Measurements from ENCODE around the gene SSBP3. TPM values are rescaled to one million over a fixed set of nuclear protein-coding genes. Genes with fewer than 3 reads are reported as not detected.
A peak's percentile ranks its signal among the peaks of the same experiment; 100 is the strongest.

SSBP3 gene
- total and polyA plus RNA-seq, 9 of the 15 experiments (the other 6 are each of a cell fraction or from before 2014, with no cell fraction given), result 8.7 to 108 (median 33.8) TPM

- TF ChIP-seq VEZF1 (CRISPR knock-in tag; IDR thresholded peaks at IDR 0.05) (peak; percentile 96), MIER1 (IDR thresholded peaks at IDR 0.05; ENCODE audit: low read depth) (peak; percentile 100), EP400 (IDR thresholded peaks at IDR 0.05) (peak; percentile 74), ARID1B (IDR thresholded peaks at IDR 0.05) (peak; percentile 48), MAX (CRISPR knock-in tag; IDR thresholded peaks at IDR 0.05) (peak; percentile 34; the same call in 1 of the 2 replicates), IFI16 (CRISPR knock-in tag; IDR thresholded peaks at IDR 0.05) (no peak), MEF2A (IDR thresholded peaks at IDR 0.05; ENCODE audit: control insufficient read depth, low read depth, low read length) (no peak), PBX2 (CRISPR knock-in tag; IDR thresholded peaks at IDR 0.05; ENCODE audit: low read depth) (no peak), PBX2 (tag; conservative IDR thresholded peaks at IDR 0.05; ENCODE audit: low read depth) (peak; percentile 29; the same call in 1 of the 2 replicates), JUND (IDR thresholded peaks at IDR 0.05; ENCODE audit: borderline replicate concordance, low read depth, low read length) (peak; percentile 69), JUND (tag; IDR thresholded peaks at IDR 0.05; ENCODE audit: borderline replicate concordance, low read depth, low read length) (no peak; the same call in 2 of the 3 replicates), MLLT1 (IDR thresholded peaks at IDR 0.05) (peak in 1 of 2 experiments; percentile 95; a peak in 2 of 4 replicates), NUFIP1 (IDR thresholded peaks at IDR 0.05; ENCODE audit: partially characterized antibody) (peak; percentile 39), TARDBP (IDR thresholded peaks at IDR 0.05) (peak; percentile 62; the same call in 1 of the 2 replicates), GMEB1 (CRISPR knock-in tag; IDR thresholded peaks at IDR 0.05) (0 out of 2 replicates have a peak, but pooled peaks have one; percentile 25), NFRKB (IDR thresholded peaks at IDR 0.05; ENCODE audit: low read depth) (peak; percentile 87), ZBTB8A (IDR thresholded peaks at IDR 0.05; ENCODE audit: partially characterized antibody) (no peak), CREB3 (tag; conservative IDR thresholded peaks at IDR 0.05; ENCODE audit: low read depth) (peak; percentile 44; the same call in 1 of the 2 replicates), HNRNPH1 (optimal IDR thresholded peaks at IDR 0.05; ENCODE audit: low read depth, low read length) (no peak)
Measured at GRCh38 chr1:54407404-54408146, 1.4 kb upstream of the SSBP3 start (continued).
